ENCODE results near the gene C11orf16. TPM values are rescaled to one million over a fixed set of nuclear protein-coding genes. Genes with fewer than 3 reads are reported as not detected.
"Not testable (repeated sequence)": the region's sequence is repeated elsewhere in the genome, so short reads cannot be mapped to it uniquely, and the experiment has no call there.

The C11orf16 gene
- 0.08 TPM in 1 of 2 replicates, not detected in the other for total RNA-seq
- polyA plus RNA-seq, result not detected in 2 replicates

GRCh38 chr11:8932564-8933180, at the start of gene C11orf16:
Gene C11orf16 (minus strand): TSS chr11:8932947. CDS start chr11:8932308, 639 bp downstream.
- Histone ChIP-seq H3K9me3 (ENCODE audit: low read depth) (no peaks in the 10 kb centered on the region), H3K36me3 (replicated peaks; ENCODE audit: insufficient read depth, low read depth) (no peaks in the 10 kb centered on the region), H3K4me1 (ENCODE audit: insufficient read depth) (no peaks in the 10 kb centered on the region), H3K4me3 (no peak within 1 kb of the TSS), H3K27ac (no peak within 1 kb of the TSS), H4K20me1 (ENCODE audit: insufficient read depth, poor library complexity, severe bottlenecking) (no peaks in the 10 kb centered on the region), H2AFZ (no peak within 1 kb of the TSS), H3K4me2 (no peak within 1 kb of the TSS), H3K27me3 (no peaks in the 10 kb centered on the region), H3K9me2 (replicated peaks; ENCODE audit: insufficient read depth) (no peaks in the 10 kb centered on the region), H3K79me2 (no peaks in the 10 kb centered on the region)
- TF ChIP-seq CTCF (IDR thresholded peaks at IDR 0.05; ENCODE audit: poor library complexity), result no peak
- no peak for TF ChIP-seq EZH2phosphoT487 (IDR thresholded peaks at IDR 0.05; ENCODE audit: low read depth, severe bottlenecking, unreplicated experiment)
- 74% methylated on average over 5 of the region's 12 CpGs for WGBS (ENCODE audit: low lambda C conversion rate, missing lambda C conversion rate)
- no peak for DNase-seq (ENCODE audit: low spot score)

- Histone ChIP-seq H3K27ac (no peak overlapping the region), H3K4me1 (ENCODE audit: insufficient read depth) (no peaks in the 10 kb centered on the region), H2AFZ (no peak overlapping the region), H3K79me2 (no peaks in the 10 kb centered on the region), H4K20me1 (ENCODE audit: insufficient read depth, poor library complexity, severe bottlenecking) (no peaks in the 10 kb centered on the region), H3K4me3 (no peak overlapping the region), H3K4me2 (no peak overlapping the region), H3K9me2 (replicated peaks; ENCODE audit: insufficient read depth) (no peaks in the 10 kb centered on the region), H3K27me3 (no peaks in the 10 kb centered on the region), H3K36me3 (replicated peaks; ENCODE audit: insufficient read depth, low read depth) (no peaks in the 10 kb centered on the region), H3K9me3 (ENCODE audit: low read depth) (no peaks in the 10 kb centered on the region)
- 85% methylated on average over 3 of the region's 3 CpGs for WGBS (ENCODE audit: low lambda C conversion rate, missing lambda C conversion rate)
- no peak for DNase-seq (ENCODE audit: low spot score)
- no peak for TF ChIP-seq CTCF (IDR thresholded peaks at IDR 0.05; ENCODE audit: poor library complexity)
- no peak for TF ChIP-seq EZH2phosphoT487 (IDR thresholded peaks at IDR 0.05; ENCODE audit: low read depth, severe bottlenecking, unreplicated experiment)
- TF ChIP-seq EZH2 (IDR thresholded peaks at IDR 0.05; ENCODE audit: borderline replicate concordance), result no peak
These were observed 47.7 kb upstream of the C11orf16 start for GRCh38 chr11:8980485-8980884.

GRCh38 chr11:8979365-8979764, 46.6 kb upstream of the C11orf16 start:
- not testable (repeated sequence) for H3K4me3 ChIP-seq; DNase-seq (ENCODE audit: low spot score); H3K4me2 ChIP-seq; H3K36me3 ChIP-seq (replicated peaks; ENCODE audit: insufficient read depth, low read depth); H3K27me3 ChIP-seq; H3K9me3 ChIP-seq (ENCODE audit: low read depth); H3K4me1 ChIP-seq (ENCODE audit: insufficient read depth); H4K20me1 ChIP-seq (ENCODE audit: insufficient read depth, poor library complexity, severe bottlenecking); H3K9me2 ChIP-seq (replicated peaks; ENCODE audit: insufficient read depth); H3K79me2 ChIP-seq; H3K27ac ChIP-seq; H2AFZ ChIP-seq
- 95% methylated on average over 5 of the region's 7 CpGs for WGBS (ENCODE audit: low lambda C conversion rate, missing lambda C conversion rate)

- no peaks in the 10 kb centered on the region for H3K9me2 ChIP-seq (replicated peaks; ENCODE audit: insufficient read depth)
- no peaks in the 10 kb centered on the region for H3K9me3 ChIP-seq (ENCODE audit: low read depth)
- TF ChIP-seq CTCF (IDR thresholded peaks at IDR 0.05; ENCODE audit: poor library complexity), result no peak
- WGBS (ENCODE audit: low lambda C conversion rate, missing lambda C conversion rate), result 85% methylated on average over 3 of the region's 3 CpGs
- H2AFZ ChIP-seq, result no peak overlapping the region
- H3K36me3 ChIP-seq (replicated peaks; ENCODE audit: insufficient read depth, low read depth), result no peaks in the 10 kb centered on the region
- H3K27ac ChIP-seq, result no peak overlapping the region
- no peak overlapping the region for H3K4me3 ChIP-seq
- H4K20me1 ChIP-seq (ENCODE audit: insufficient read depth, poor library complexity, severe bottlenecking), result no peaks in the 10 kb centered on the region
- no peaks in the 10 kb centered on the region for H3K79me2 ChIP-seq
- no peak overlapping the region for H3K4me2 ChIP-seq
- DNase-seq (ENCODE audit: low spot score), result no peak
- no peaks in the 10 kb centered on the region for H3K4me1 ChIP-seq (ENCODE audit: insufficient read depth)
- no peaks in the 10 kb centered on the region for H3K27me3 ChIP-seq
These were observed 40.4 kb upstream of the C11orf16 start for GRCh38 chr11:8973121-8973520.
